ENCODE measurements around the gene MYEF2.

The MYEF2 gene

DNA sequence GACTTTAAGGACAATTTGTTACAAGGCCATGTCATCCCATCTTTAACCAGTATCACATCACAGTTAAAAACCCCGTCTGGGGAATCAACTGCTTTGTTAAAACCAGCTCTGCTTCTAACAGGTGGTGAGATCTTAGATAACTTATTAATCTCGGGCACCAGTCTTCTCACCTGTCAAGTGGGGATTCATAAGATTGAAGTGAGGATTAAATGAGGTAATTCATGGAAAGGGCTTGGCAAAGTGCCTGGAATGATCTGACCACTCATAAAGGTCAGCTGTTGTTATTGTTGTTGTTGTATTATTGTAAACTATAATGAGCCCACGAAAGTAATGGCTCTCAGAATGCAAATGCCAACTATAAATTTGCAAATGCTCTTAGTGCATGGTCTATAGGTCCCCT, 87.4 kb downstream of the MYEF2 start:
- Histone ChIP-seq H3K36me3 (no peaks in the 10 kb centered on the region), H3K4me1 (no peaks in the 10 kb centered on the region), H3K9me3 (no peaks in the 10 kb centered on the region), H3K4me3 (ENCODE audit: low read depth, low read length) (no peak overlapping the region), H3K27me3 (no peaks in the 10 kb centered on the region)
- TF ChIP-seq, protein P1, sequence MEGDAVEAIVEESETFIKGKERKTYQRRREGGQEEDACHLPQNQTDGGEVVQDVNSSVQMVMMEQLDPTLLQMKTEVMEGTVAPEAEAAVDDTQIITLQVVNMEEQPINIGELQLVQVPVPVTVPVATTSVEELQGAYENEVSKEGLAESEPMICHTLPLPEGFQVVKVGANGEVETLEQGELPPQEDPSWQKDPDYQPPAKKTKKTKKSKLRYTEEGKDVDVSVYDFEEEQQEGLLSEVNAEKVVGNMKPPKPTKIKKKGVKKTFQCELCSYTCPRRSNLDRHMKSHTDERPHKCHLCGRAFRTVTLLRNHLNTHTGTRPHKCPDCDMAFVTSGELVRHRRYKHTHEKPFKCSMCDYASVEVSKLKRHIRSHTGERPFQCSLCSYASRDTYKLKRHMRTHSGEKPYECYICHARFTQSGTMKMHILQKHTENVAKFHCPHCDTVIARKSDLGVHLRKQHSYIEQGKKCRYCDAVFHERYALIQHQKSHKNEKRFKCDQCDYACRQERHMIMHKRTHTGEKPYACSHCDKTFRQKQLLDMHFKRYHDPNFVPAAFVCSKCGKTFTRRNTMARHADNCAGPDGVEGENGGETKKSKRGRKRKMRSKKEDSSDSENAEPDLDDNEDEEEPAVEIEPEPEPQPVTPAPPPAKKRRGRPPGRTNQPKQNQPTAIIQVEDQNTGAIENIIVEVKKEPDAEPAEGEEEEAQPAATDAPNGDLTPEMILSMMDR (IDR thresholded peaks at IDR 0.05; ENCODE audit: low read depth, low read length): no peak
- DNase-seq: no peak

DNA sequence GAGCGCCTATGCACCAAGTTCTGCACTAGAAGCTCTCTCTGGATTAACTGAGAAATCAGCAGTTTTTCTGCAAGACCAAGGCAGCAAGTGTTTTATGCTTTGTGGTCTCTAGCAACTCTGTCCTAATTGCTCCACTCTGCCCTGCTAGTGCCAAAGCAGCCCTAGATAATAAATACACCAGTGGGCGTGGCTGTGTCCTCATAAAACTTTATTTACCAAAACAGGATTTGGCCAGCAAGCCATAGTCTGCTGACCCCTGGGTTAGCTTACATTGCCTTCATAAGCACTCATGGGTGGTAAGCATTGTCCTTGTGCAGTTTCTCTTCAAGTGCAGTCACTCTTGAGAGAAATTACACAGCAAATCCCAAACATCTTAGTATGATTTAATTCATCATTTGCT, 88.0 kb downstream of the MYEF2 start:
- no peak for DNase-seq
- no peaks in the 10 kb centered on the region for H3K9me3 ChIP-seq
- H3K4me1 ChIP-seq: no peaks in the 10 kb centered on the region
- TF ChIP-seq, protein P1 (IDR thresholded peaks at IDR 0.05; ENCODE audit: low read depth, low read length): no peak
- no peaks in the 10 kb centered on the region for H3K27me3 ChIP-seq
- no peak overlapping the region for H3K4me3 ChIP-seq (ENCODE audit: low read depth, low read length)
- H3K36me3 ChIP-seq: no peaks in the 10 kb centered on the region

- no peak for DNase-seq
Measured at GRCh38 chr15:48089702-48090101, 88.4 kb downstream of the MYEF2 start.

GRCh38 chr15:48087844-48088243, 90.3 kb downstream of the MYEF2 start:
- H3K4me1 ChIP-seq: no peaks in the 10 kb centered on the region
- H3K9me3 ChIP-seq: no peaks in the 10 kb centered on the region
- no peaks in the 10 kb centered on the region for H3K27me3 ChIP-seq
- TF ChIP-seq, protein P1 (IDR thresholded peaks at IDR 0.05; ENCODE audit: low read depth, low read length): no peak
- DNase-seq: no peak
- no peaks in the 10 kb centered on the region for H3K36me3 ChIP-seq
- no peak overlapping the region for H3K4me3 ChIP-seq (ENCODE audit: low read depth, low read length)

More at GRCh38 chr15:48089702-48090101, 88.4 kb downstream of the MYEF2 start:
- Histone ChIP-seq H3K4me1 (no peaks in the 10 kb centered on the region), H3K4me3 (ENCODE audit: low read depth, low read length) (no peak overlapping the region), H3K27me3 (no peaks in the 10 kb centered on the region), H3K36me3 (no peaks in the 10 kb centered on the region), H3K9me3 (no peaks in the 10 kb centered on the region)
- TF ChIP-seq, protein P1 (IDR thresholded peaks at IDR 0.05; ENCODE audit: low read depth, low read length): no peak

DNA sequence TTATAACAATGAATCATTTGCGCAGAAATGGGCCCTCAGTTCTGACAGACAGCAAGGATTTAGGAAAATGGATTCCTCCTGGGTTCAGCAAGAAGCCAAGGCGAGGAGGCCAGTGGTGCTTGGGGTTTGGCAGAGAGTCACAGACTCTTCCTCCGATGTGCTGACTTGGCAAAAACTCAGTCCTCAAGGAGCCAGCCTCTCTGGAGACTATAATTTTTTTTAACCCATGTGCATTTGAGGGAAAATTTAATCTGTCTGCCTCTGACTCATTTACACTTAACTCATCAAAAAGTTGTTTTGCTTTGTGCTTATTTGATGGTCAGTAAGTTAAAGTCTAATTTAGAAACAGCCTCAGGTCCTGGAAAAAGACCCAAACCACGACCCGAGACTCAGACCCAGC, 91.5 kb downstream of the MYEF2 start:
- Histone ChIP-seq H3K4me3 (ENCODE audit: low read depth, low read length) (no peak overlapping the region), H3K4me1 (no peaks in the 10 kb centered on the region), H3K9me3 (no peaks in the 10 kb centered on the region), H3K27me3 (no peaks in the 10 kb centered on the region), H3K36me3 (no peaks in the 10 kb centered on the region)
- no peak for DNase-seq
- TF ChIP-seq, protein P1 (IDR thresholded peaks at IDR 0.05; ENCODE audit: low read depth, low read length): no peak

- no peaks in the 10 kb centered on the region for H3K9me3 ChIP-seq
- no peaks in the 10 kb centered on the region for H3K36me3 ChIP-seq
- DNase-seq: no peak
- H3K4me1 ChIP-seq: no peaks in the 10 kb centered on the region
- TF ChIP-seq, protein P1 (IDR thresholded peaks at IDR 0.05; ENCODE audit: low read depth, low read length): no peak
- no peaks in the 10 kb centered on the region for H3K27me3 ChIP-seq
- no peak overlapping the region for H3K4me3 ChIP-seq (ENCODE audit: low read depth, low read length)
Measured at GRCh38 chr15:48086133-48086532, 92.0 kb downstream of the MYEF2 start.

All from BE2C (cell line).